Hepatocyte (in vitro differentiated cells): ENCODE results near the gene ATP13A2.
"Not testable (repeated sequence)": the region's sequence is repeated elsewhere in the genome, so short reads cannot be mapped to it uniquely, and the experiment has no call there.

Experiments
- CTCF ChIP-seq: fragments of 200-600 bp; sonication (generic); IDR thresholded peaks from 2 replicates; pipeline ENCODE4 v1.5.1; 2016; ENCODE audit warnings: antibody characterized with exemption, mild to moderate bottlenecking; ENCODE audit not compliant: poor library complexity
- EZH2phosphoT487 ChIP-seq: fragments of 200-600 bp; sonication (generic); IDR thresholded peaks from one replicate; pipeline ENCODE4 v1.6.1; 2018; ENCODE audit warnings: antibody characterized with exemption, mild to moderate bottlenecking, low read depth, moderate library complexity; ENCODE audit not compliant: unreplicated experiment, severe bottlenecking

DNA sequence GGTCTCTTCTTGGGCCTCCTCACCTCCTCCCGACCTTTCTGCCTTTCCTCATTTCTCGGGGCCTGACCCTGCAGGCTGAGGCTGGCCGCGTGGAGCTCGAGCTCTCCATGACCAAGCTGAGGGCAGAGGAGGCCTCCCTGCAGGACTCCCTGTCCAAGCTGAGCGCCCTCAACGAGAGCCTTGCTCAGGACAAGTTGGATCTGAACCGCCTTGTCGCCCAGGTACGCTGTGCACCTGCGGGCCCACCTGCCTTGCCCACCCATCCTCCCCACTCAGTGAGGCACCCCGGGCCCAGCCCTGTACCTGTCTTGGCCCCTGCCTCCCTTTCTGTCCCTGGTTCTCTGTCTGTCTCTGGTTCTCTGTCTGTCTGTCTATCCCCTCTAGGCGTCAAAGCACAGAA is 65.5 kb downstream of the ATP13A2 start:
- not testable (repeated sequence) for TF ChIP-seq CTCF, EZH2phosphoT487
